ENCODE results near the gene ZNF140. TPM values are rescaled to one million over a fixed set of nuclear protein-coding genes. Genes with fewer than 3 reads are reported as not detected.

ZNF140 gene
- total RNA-seq, 1 donor from 2014 or later, result 19.4 TPM

DNA sequence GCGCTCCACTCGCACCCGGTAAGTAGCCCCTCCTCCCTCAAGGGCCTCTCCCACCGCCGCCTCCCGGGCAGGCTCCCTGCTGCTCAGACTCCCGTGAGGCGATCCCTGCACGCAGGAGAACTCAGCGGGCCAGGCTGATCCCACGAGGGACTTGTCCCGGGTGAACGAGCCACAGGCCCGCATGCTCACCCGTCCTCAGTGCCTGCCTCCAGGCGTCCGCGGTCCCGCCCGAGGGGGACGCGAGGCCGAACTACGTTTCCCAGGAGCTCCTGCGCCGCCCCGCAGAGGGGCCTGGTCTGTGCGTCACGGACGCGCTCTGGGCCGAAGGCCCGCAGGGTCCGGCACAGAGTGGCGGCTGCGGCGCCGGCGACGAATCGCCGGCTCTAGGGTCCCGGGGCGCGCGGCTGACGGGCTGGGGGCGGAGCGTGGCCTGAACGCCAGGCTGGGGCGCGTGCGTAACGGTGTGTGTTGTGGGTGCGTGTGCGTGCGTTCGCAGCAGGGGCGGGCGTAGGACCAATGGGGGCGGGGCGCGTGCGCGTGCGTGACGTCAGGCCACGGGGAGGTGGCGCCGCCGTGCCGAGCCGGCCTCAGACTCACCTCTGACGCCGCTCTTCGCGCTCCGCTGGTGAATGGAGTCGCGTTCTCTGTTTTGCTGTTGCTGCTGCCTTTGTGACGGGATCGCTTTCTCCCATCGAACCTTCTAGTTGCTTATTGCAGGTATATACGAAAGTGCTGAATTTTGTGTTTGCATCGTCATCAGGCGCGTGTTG, 49.5 kb downstream of the ZNF140 start, which contains the start of the genes ZNF10 and ZNF891:
Gene ZNF10, plus strand, starts transcription at position 590 of the 770 bp plus-strand sequence. CDS start 13,866 bp downstream, outside the sequence.
Gene ZNF891, minus strand, starts transcription at position 237 of the 770 bp plus-strand sequence. CDS start 8,356 bp downstream, outside the sequence.
- DNase-seq (ENCODE audit: low read depth), result peak; percentile 96

GRCh38 chr12:133130808-133131128, 50.0 kb downstream of the ZNF140 start:
- DNase-seq (ENCODE audit: low read depth), result no peak

DNA sequence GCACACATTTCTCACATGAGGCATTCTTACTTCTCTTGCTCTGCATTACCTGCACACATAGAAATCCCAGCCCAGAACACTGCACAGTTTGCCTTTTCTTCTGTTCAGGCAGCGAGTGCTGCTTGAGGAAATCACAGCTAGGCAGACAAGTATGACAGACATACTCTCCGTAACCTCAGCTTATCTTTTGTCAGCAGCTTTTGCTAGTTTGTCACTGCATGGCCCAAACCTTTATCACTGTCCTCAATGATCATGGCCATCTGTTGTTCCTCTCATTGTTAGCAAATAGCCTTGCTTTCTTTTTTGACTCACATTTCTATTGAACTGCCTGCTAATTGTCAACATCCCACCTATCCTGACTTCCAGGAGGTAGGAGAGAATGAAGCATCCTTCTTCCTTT, 55.0 kb downstream of the ZNF140 start:
- DNase-seq (ENCODE audit: low read depth), result no peak

- DNase-seq (ENCODE audit: low read depth), result no peak
Measured at GRCh38 chr12:133145981-133146380, 65.3 kb downstream of the ZNF140 start.

- no peak for DNase-seq (ENCODE audit: low read depth)
Measured at GRCh38 chr12:133156125-133156690, 75.5 kb downstream of the ZNF140 start.

Other genes with a start within 250 kb of the ZNF140 start
- 26.6 and 34.8 TPM in 2 replicates for gene CHFR, start 193.3 kb upstream of the ZNF140 start, total RNA-seq
- 8.9 and 17.3 TPM in 2 replicates for gene ZNF605, start 124.6 kb upstream of the ZNF140 start, total RNA-seq
- 9.6 and 11.2 TPM in 2 replicates for gene ZNF26, start 94.6 kb upstream of the ZNF140 start, total RNA-seq
- 23.0 and 29.3 TPM in 2 replicates for gene ZNF84, start 43.4 kb upstream of the ZNF140 start, total RNA-seq
- 1.0 and 1.2 TPM in 2 replicates for gene ZNF891, start 49.4 kb downstream of the ZNF140 start, total RNA-seq
- gene ZNF10, start 49.7 kb downstream of the ZNF140 start, total RNA-seq, result 5.6 and 9.3 TPM in 2 replicates
- 16.0 and 31.0 TPM in 2 replicates for gene ZNF268, start 100.6 kb downstream of the ZNF140 start, total RNA-seq
- gene ANHX, start 155.0 kb downstream of the ZNF140 start, total RNA-seq, result not detected in 2 replicates